HG03342 (cell line): ENCODE data around the gene TMEM225B.
"Not testable (repeated sequence)": the region's sequence is repeated elsewhere in the genome, so short reads cannot be mapped to it uniquely, and the experiment has no call there.

Source experiments
- ATAC-seq: cut with Tn5 transposase; IDR thresholded peaks from one replicate; pipeline ENCODE4 v1.9.1; 2021; ENCODE audit warnings: mild to moderate bottlenecking, moderate library complexity; ENCODE audit not compliant: unreplicated experiment

The TMEM225B gene

GRCh38 chr7:99653754-99654153, 55.7 kb downstream of the TMEM225B start:
- no peak for ATAC-seq

GRCh38 chr7:99654626-99655025, 56.6 kb downstream of the TMEM225B start:
- not testable (repeated sequence) for ATAC-seq

GRCh38 chr7:99657879-99658278, 59.8 kb downstream of the TMEM225B start:
- ATAC-seq: not testable (repeated sequence)
